Measurements from ENCODE around the gene GNL2.

DNA sequence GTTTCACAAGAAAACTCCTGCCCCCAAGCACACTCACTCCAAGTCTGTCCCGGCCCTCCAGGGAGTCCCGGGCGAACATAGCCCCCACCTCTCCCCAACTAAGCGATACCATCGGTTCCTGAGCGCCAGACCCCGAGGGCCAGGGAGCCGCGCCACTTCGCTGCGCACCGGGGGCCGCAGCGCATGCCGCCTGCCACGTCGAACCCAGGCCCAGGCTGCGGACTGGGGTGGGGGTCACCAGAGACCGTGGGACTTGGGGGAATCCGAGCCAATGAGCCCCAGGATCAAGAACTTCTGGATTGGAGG lies 38.2 kb upstream of the GNL2 start:
- no peak for TF ChIP-seq TAF1 (conservative IDR thresholded peaks at IDR 0.05)
- TF ChIP-seq, protein P1, sequence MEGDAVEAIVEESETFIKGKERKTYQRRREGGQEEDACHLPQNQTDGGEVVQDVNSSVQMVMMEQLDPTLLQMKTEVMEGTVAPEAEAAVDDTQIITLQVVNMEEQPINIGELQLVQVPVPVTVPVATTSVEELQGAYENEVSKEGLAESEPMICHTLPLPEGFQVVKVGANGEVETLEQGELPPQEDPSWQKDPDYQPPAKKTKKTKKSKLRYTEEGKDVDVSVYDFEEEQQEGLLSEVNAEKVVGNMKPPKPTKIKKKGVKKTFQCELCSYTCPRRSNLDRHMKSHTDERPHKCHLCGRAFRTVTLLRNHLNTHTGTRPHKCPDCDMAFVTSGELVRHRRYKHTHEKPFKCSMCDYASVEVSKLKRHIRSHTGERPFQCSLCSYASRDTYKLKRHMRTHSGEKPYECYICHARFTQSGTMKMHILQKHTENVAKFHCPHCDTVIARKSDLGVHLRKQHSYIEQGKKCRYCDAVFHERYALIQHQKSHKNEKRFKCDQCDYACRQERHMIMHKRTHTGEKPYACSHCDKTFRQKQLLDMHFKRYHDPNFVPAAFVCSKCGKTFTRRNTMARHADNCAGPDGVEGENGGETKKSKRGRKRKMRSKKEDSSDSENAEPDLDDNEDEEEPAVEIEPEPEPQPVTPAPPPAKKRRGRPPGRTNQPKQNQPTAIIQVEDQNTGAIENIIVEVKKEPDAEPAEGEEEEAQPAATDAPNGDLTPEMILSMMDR (IDR thresholded peaks at IDR 0.05; ENCODE audit: low read depth, low read length, missing input control) = no peak
- no peak for TF ChIP-seq YY1 (IDR thresholded peaks at IDR 0.05)
- TF ChIP-seq, protein P2, sequence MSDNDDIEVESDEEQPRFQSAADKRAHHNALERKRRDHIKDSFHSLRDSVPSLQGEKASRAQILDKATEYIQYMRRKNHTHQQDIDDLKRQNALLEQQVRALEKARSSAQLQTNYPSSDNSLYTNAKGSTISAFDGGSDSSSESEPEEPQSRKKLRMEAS (IDR thresholded peaks at IDR 0.05) = no peak
- no peak for TF ChIP-seq NR2F2 (IDR thresholded peaks at IDR 0.05)
- no peak for TF ChIP-seq JUND (IDR thresholded peaks at IDR 0.05)

Data from liver (tissue), 3 donors.